ENCODE data around the gene ZPLD1. TPM values are rescaled to one million over a fixed set of nuclear protein-coding genes. Genes with fewer than 3 reads are reported as not detected.

ZPLD1 gene
- total RNA-seq, 1 donor from 2014 or later, result 0.10 TPM

DNA sequence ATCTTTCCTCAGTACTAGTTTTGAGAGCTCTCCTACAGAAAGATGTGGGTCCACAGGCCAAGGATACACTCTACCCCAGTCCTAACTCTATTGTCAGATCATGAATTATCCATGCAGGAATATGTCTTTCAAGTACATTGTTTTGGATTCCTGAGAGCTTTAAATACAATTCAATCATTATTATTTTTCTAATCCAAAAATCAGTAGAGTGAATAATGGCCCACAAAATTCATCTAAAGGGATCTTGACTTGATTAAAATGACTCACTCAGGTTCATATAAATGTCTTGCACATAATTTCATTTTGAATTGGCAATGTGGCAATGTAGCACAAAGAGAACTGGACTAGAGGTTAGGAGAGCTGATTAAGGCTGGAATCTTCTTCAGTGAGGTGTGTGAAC lies 93.9 kb downstream of the ZPLD1 start:
- no peak for DNase-seq (ENCODE audit: low spot score)

Data from ureter (tissue), 1 donor.